ENCODE measurements around the gene CCP110.

The CCP110 gene, protein sequence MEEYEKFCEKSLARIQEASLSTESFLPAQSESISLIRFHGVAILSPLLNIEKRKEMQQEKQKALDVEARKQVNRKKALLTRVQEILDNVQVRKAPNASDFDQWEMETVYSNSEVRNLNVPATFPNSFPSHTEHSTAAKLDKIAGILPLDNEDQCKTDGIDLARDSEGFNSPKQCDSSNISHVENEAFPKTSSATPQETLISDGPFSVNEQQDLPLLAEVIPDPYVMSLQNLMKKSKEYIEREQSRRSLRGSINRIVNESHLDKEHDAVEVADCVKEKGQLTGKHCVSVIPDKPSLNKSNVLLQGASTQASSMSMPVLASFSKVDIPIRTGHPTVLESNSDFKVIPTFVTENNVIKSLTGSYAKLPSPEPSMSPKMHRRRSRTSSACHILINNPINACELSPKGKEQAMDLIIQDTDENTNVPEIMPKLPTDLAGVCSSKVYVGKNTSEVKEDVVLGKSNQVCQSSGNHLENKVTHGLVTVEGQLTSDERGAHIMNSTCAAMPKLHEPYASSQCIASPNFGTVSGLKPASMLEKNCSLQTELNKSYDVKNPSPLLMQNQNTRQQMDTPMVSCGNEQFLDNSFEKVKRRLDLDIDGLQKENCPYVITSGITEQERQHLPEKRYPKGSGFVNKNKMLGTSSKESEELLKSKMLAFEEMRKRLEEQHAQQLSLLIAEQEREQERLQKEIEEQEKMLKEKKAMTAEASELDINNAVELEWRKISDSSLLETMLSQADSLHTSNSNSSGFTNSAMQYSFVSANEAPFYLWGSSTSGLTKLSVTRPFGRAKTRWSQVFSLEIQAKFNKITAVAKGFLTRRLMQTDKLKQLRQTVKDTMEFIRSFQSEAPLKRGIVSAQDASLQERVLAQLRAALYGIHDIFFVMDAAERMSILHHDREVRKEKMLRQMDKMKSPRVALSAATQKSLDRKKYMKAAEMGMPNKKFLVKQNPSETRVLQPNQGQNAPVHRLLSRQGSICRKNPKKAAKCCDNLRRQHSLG

DNA sequence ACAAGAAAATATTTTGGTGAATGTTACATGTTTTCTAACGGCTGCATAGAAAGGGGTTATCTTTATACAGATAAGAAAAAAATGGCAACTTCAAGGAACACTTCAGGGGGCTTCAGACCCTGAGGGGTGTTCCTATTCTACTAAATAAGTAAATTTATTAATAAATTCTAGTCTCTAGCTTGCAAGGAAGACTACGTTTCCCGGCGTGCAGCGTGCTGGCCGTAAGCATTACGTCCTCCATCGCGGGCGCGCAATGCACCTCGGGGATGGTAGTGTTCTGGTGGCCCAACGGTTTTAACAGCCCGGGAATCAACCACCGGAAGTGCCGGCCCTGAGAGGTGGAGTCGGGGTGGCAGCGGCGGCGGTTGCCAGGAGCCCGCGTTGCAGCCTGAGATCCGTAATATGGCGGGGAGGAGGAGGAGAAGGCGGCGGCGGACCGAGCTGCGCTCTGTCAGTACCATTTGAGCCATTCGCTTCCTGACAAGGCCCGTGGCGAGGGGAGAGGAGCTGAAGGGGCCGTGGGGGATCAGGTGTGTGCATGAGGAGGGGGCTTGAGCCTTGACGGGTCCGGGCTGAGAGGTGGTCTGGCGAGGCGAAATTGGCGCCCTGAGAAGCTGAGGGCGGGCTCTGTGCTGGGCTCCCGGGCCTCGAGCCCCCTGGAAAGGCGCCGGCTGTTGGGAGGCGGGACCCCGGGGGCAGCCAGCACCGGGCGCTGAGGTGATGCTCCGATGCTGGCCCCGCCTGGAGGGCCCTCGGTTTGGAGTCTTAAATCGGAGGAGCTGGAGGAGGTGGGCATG, at the start of gene CCP110:
Gene CCP110, plus strand, starts transcription at position 384 of the 797 bp plus-strand sequence. CDS start 3,940 bp downstream, outside the sequence.
- H3K4me3 ChIP-seq (ENCODE audit: low read depth, low read length), result peak within 1 kb of the TSS; percentile 98
- TF ChIP-seq, protein P1, sequence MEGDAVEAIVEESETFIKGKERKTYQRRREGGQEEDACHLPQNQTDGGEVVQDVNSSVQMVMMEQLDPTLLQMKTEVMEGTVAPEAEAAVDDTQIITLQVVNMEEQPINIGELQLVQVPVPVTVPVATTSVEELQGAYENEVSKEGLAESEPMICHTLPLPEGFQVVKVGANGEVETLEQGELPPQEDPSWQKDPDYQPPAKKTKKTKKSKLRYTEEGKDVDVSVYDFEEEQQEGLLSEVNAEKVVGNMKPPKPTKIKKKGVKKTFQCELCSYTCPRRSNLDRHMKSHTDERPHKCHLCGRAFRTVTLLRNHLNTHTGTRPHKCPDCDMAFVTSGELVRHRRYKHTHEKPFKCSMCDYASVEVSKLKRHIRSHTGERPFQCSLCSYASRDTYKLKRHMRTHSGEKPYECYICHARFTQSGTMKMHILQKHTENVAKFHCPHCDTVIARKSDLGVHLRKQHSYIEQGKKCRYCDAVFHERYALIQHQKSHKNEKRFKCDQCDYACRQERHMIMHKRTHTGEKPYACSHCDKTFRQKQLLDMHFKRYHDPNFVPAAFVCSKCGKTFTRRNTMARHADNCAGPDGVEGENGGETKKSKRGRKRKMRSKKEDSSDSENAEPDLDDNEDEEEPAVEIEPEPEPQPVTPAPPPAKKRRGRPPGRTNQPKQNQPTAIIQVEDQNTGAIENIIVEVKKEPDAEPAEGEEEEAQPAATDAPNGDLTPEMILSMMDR (IDR thresholded peaks at IDR 0.05; ENCODE audit: low read depth, low read length), result no peak
- peak; percentile 97 for DNase-seq (ENCODE audit: low read depth, low spot score)
- in situ Hi-C loops (cut with HindIII; ENCODE audit: low sequenced_read_pairs), result no loop called here

DNA sequence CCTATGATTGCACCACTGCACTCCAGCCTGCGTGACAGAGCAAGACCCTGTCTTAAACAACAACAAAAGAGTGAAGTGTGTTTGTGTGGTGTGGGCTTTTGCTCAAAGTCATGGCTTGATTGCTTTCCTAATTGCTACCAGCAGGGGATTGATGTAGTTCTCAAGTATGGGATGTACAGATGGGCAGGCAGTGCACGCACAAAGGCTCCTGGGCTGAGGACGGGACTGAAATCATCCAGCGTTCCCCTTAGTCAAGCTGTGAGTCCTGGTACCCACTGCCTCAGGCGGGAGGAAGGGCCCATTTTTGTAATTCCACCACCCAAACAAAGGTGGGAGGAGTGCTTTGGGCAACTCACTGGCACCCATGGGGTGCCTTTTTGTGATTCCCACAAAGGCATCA, 49.1 kb upstream of the CCP110 start:
- no peak for DNase-seq (ENCODE audit: low read depth, low spot score)
- TF ChIP-seq, protein P1 (IDR thresholded peaks at IDR 0.05; ENCODE audit: low read depth, low read length), result no peak
- H3K4me3 ChIP-seq (ENCODE audit: low read depth, low read length), result no peak overlapping the region
- in situ Hi-C loops (cut with HindIII; ENCODE audit: low sequenced_read_pairs), result no loop called here

DNA sequence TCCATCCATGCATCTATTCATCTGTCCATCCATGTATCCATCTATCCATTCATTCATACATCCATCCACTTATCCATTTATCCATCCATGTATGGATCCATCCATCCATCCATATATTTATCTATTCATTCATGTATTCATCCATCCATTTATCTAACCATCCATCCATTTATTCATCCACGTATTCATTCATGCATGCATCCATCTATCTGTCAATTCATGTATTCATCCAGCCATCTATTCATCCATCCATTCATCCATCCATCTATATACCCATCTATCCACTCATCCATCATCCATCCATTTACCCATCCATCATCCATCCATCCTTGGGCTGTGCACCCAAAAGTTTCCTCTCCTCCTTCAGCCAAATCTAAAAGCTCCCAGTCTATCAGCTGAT, 45.2 kb upstream of the CCP110 start:
- no peak overlapping the region for H3K4me3 ChIP-seq (ENCODE audit: low read depth, low read length)
- in situ Hi-C loops (cut with HindIII; ENCODE audit: low sequenced_read_pairs), result no loop called here
- TF ChIP-seq, protein P1 (IDR thresholded peaks at IDR 0.05; ENCODE audit: low read depth, low read length), result no peak
- no peak for DNase-seq (ENCODE audit: low read depth, low spot score)

DNA sequence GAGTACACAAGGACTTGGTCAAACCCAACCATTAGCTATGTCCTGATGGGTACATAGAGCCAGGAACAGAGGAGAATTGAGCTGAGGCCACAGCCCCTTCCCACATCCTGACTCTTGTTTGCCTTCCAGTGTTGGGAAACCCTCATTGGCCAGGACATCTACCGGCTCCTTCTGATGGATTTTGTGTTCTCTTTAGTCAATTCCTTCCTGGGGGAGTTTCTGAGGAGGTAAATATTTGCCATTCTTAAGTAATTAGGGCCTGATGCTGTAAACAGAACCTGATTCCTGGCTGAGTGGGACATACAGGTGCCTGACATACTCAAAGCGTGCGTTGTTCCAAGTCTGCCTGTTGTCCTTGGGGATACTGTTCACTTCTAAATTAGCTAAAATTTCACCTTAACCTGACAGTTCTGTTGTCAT, 44.4 kb upstream of the CCP110 start:
- in situ Hi-C loops (cut with HindIII; ENCODE audit: low sequenced_read_pairs), result no loop called here
- H3K4me3 ChIP-seq (ENCODE audit: low read depth, low read length), result no peak overlapping the region
- DNase-seq (ENCODE audit: low read depth, low spot score), result no peak
- TF ChIP-seq, protein P1 (IDR thresholded peaks at IDR 0.05; ENCODE audit: low read depth, low read length), result no peak

DNA sequence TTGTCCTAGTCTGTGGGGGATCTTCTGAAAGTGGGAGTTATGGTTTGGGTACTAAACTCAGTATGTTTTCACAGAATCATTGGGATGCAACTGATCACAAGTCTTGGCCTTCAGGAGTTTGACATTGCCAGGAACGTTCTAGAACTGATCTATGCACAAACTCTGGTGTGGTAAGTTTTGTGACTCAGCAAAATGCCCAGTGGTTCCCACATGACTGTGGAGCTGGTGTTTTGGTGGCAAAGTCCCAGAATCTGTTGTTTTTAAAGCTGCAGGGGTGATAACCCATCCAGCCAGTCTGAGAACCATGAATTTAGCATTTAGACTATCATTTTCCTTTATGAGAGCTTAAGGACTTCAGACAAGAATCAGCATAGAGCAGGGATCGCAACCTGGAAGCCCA, 42.4 kb upstream of the CCP110 start:
- TF ChIP-seq, protein P1 (IDR thresholded peaks at IDR 0.05; ENCODE audit: low read depth, low read length), result no peak
- H3K4me3 ChIP-seq (ENCODE audit: low read depth, low read length), result no peak overlapping the region
- DNase-seq (ENCODE audit: low read depth, low spot score), result no peak
- in situ Hi-C loops (cut with HindIII; ENCODE audit: low sequenced_read_pairs), result no loop called here

DNA sequence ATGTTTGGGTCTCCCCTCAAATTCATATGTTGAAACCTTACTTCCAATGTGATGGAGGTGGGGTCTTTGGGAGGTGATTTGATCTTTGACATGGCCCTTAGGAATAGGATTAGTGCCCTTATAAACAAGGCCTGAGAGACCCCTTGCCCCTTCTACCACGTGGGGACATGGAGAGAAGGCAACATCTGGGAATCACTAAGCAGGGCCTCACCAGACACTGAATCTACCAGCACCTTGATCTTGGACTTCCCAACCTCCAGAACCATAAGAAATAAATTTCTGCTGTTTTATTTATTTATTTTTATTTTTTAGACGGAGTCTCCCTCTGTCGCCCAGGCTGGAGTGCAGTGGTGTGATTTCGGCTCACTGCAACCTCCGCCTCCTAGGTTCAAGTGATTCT, 42.0 kb upstream of the CCP110 start:
- TF ChIP-seq, protein P1 (IDR thresholded peaks at IDR 0.05; ENCODE audit: low read depth, low read length), result no peak
- no peak overlapping the region for H3K4me3 ChIP-seq (ENCODE audit: low read depth, low read length)
- in situ Hi-C loops (cut with HindIII; ENCODE audit: low sequenced_read_pairs), result no loop called here
- no peak for DNase-seq (ENCODE audit: low read depth, low spot score)

Data from astrocyte of the spinal cord (primary cell).